Testis (tissue), 3 donors: ENCODE results near the gene OTOG. TPM values are rescaled to one million over a fixed set of nuclear protein-coding genes. Genes with fewer than 3 reads are reported as not detected.

Experiments
- DNase-seq: peaks from one replicate; pipeline ENCODE4 v3.0.0-alpha.2; 2019
- H3K27ac ChIP-seq, 2 donors: fragments of 200-600 bp; sonication (generic); one replicate each; pipeline ENCODE4 v1.5.1; 2019
- H3K27me3 ChIP-seq: fragments of 200-600 bp; sonication (generic); one replicate; pipeline ENCODE4 v1.5.1; 2019
- H3K36me3 ChIP-seq: fragments of 200-600 bp; sonication (generic); one replicate; pipeline ENCODE4 v1.5.1; 2017; ENCODE audit warnings: low read depth; ENCODE audit errors: missing control alignments
- H3K4me1 ChIP-seq: fragments of 200-600 bp; sonication (generic); one replicate; pipeline ENCODE4 v1.5.1; 2019
- H3K4me3 ChIP-seq, 2 donors: fragments of 200-600 bp; sonication (generic); one replicate each; pipeline ENCODE4 v1.5.1; 2017 to 2019
- H3K9me3 ChIP-seq: fragments of 200-600 bp; sonication (generic); one replicate; pipeline ENCODE4 v1.5.1; 2017
- CTCF ChIP-seq, 3 experiments: fragments of 450-650 bp in 2 of 3; fragments of 200-600 bp in 1 of 3; sonication (generic) in 1 of 3; IDR thresholded peaks; one replicate each; pipeline ENCODE4 v1.5.1; 2016 to 2019; ENCODE audit warnings: antibody characterized with exemption in 3 of 3, mild to moderate bottlenecking in 2 of 3, moderate library complexity in 1 of 3
- POLR2A ChIP-seq: fragments of 450-650 bp; IDR thresholded peaks from one replicate; pipeline ENCODE4 v1.6.1; 2017; ENCODE audit warnings: antibody characterized with exemption, mild to moderate bottlenecking, moderate library complexity
- WGBS, 2 donors: methylation state at CpG; one replicate each; pipeline ENCODE4 v1.1.5; 2018; 5-methylcytosine and 5-hydroxymethylcytosine counted together
- intact Hi-C: fragments of 100-400 bp; cut with DNase I; formaldehyde crosslinking; loops from one replicate; pipeline ENCODE4 v1.15.1; 2023; ENCODE audit warnings: low total_unique reads
- polyA plus RNA-seq: library from polyadenylated mRNA; stranded (reverse); fragments of 350-450 nt; fragmentation: Illumina TruSeq; extraction: RNeasy Lipid Tissue Mini Kit (QIAGEN cat#74804); gene quantifications from one replicate; pipeline ENCODE4 v1.2.3, GENCODE V29; 2014; ENCODE audit warnings: low read depth, low replicate concordance; ENCODE audit not compliant: insufficient read depth
- total RNA-seq, 2 donors: library from RNA; depleted of rRNA; stranded (reverse); fragments of >200 nt; gene quantifications; one replicate each; pipeline ENCODE4 v1.2.3, GENCODE V29; 2016

The OTOG gene
- total and polyA plus RNA-seq, 3 donors from 2014 or later = 2.2 to 4.2 (median 2.9) TPM

- DNase-seq = no peak
- 90 to 94% methylated on average over 2 of the region's 2 CpGs for WGBS, 2 donors
- Histone ChIP-seq H3K4me1 (no peaks in the 10 kb centered on the region), H3K27me3 (no peaks in the 10 kb centered on the region), H3K9me3 (no peaks in the 10 kb centered on the region), H3K36me3 (no peaks in the 10 kb centered on the region), H3K4me3 (no peak overlapping the region), H3K27ac (no peak overlapping the region)
- intact Hi-C loops = no loop called here
- TF ChIP-seq POLR2A = no peak
- TF ChIP-seq CTCF (IDR thresholded peaks at IDR 0.05) = no peak
These were observed 819 bp upstream of the OTOG start for GRCh38 chr11:17546240-17546639.

GRCh38 chr11:17547932-17548331 is 873 bp downstream of the OTOG start:
- no peaks in the 10 kb centered on the region for H3K4me1 ChIP-seq
- H3K36me3 ChIP-seq = no peaks in the 10 kb centered on the region
- no peak overlapping the region for H3K27ac ChIP-seq
- intact Hi-C loops = no loop called here
- H3K27me3 ChIP-seq = no peaks in the 10 kb centered on the region
- H3K4me3 ChIP-seq = no peak overlapping the region
- TF ChIP-seq CTCF (IDR thresholded peaks at IDR 0.05) (no peak), POLR2A (no peak)
- no peak for DNase-seq
- WGBS, 2 donors = 57 to 72% methylated on average over 3 to 9 of the region's 9 CpGs
- no peaks in the 10 kb centered on the region for H3K9me3 ChIP-seq

GRCh38 chr11:17548444-17548843 is 1.4 kb downstream of the OTOG start:
- Histone ChIP-seq H3K4me1 (no peaks in the 10 kb centered on the region), H3K27ac (no peak overlapping the region), H3K27me3 (no peaks in the 10 kb centered on the region), H3K4me3 (no peak overlapping the region), H3K9me3 (no peaks in the 10 kb centered on the region), H3K36me3 (no peaks in the 10 kb centered on the region)
- intact Hi-C loops = no loop called here
- WGBS, 2 donors = 79 to 83% methylated on average over 6 of the region's 6 CpGs
- DNase-seq = no peak
- TF ChIP-seq POLR2A (no peak), CTCF (IDR thresholded peaks at IDR 0.05) (no peak)

DNA sequence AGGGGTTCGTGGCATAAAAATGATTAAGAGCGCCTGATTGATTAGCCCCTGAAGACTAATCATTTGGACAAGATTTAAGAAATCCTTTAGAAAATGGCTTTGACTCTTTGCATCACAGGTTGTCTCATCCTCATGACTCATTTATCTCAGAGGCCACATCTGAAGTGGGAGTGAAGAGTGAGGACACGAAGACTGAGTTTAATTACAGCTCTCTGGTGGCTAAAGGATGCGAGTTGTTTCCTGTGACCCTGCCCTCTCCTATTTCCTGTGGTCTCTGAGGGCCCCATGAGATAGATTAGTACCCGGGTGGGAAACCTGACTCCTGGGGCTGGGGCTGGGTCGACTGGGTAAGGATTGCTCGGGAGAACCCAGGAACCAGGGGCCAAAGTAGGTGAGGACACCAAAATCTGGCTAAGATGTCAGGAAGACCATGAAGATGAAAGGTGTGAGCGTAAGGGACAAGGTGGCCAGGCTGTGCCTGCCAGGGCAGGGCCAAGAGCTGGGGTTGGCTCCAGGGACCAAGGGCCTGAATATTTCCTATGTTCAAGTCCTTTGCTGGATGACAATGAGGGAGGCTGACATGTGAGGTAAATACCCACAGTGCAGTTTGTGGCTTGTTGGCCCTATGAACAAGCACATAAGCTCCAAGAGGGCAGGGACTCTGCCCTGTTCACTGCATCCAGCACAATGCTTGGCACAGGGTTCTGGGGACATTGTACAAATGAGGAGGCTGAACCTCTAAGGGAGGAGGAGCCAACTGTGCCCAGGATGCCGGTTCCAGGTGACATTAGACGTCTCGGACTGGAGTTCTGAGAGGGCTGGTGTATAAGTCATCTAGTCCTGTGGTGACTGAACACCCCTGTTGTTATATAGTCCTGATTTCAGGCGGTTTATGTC is 3.6 kb downstream of the OTOG start:
- intact Hi-C loops = no loop called here
- Histone ChIP-seq H3K36me3 (no peaks in the 10 kb centered on the region), H3K9me3 (no peaks in the 10 kb centered on the region), H3K4me3 (no peak overlapping the region), H3K4me1 (no peaks in the 10 kb centered on the region), H3K27ac (no peak overlapping the region), H3K27me3 (no peaks in the 10 kb centered on the region)
- DNase-seq = no peak
- WGBS, 2 donors = 66 to 76% methylated on average over 12 of the region's 12 CpGs
- TF ChIP-seq POLR2A (no peak), CTCF (IDR thresholded peaks at IDR 0.05) (no peak)
